NCI-H1417 (cell line): ENCODE measurements around the gene STAC.
"Not testable (repeated sequence)": the region's sequence is repeated elsewhere in the genome, so short reads cannot be mapped to it uniquely, and the experiment has no call there.

Experiments
- DNase-seq, 3 experiments: peaks; one replicate each; lab custom pipeline; 2025; lab: John Stamatoyannopoulos, UW

The STAC gene

DNA sequence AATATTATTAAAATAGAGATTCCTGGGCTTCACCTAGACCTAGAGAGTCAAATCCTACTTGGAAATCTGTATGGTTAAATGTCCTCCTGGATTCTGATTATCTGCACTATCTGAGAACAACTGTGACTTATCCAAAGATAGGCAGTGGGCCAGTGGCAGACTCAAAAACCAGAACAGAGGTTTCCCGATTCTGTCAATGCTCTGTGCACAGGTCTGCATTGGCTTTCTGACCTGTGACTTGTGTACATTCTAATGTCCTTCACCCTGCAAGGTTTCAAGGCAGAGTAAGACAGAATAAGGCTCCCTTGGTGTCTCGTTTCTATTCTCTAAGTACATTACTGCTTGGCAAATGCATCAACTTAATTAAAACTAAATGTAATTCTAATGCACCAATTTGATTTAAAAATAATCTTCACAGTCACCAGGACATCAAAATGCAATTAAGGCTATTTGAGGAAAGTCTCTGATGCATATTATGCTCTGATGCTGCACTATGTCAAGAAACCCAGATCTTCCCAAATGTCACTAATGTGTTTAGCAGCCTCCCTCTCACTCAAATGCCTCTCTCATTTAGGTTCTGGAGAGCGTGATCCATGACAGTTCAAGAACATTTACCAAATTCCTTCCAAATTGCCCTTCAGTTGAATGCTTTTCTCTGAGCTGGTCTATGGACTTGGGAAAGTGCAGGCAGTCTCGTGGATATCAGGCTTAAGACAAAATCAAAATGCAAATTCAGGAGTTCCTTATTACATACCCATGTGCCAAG is 140.1 kb downstream of the STAC start:
- no peak for DNase-seq

GRCh38 chr3:36521007-36521379 is 140.7 kb downstream of the STAC start:
- no peak for DNase-seq

DNA sequence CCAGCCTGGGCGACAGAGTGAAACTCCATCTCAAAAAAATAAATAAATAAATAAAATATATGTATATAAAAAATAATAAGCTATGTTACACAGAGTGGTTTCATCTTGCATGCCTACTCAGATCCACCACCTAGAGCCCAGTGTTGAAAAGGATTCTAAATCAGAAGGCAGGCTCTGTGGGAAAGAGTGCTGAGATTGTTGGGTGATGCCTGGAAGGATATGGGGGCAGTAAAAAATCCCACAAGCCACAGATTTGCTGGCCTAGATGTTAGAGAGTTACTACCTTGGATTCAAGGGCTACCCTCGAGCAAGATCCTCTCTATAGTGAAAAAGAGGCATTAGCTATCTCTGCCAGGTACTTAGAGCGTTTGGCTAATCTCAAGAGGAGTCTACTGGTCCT is 144.3 kb downstream of the STAC start:
- DNase-seq, result no peak

- peak in 1 of 3 experiments; percentile 9 for DNase-seq
These were observed 145.0 kb downstream of the STAC start for GRCh38 chr3:36525115-36525801.

GRCh38 chr3:36538136-36538749 is 157.9 kb downstream of the STAC start:
- DNase-seq, result no peak

GRCh38 chr3:36540888-36541518 is 160.7 kb downstream of the STAC start:
- peak; percentile 1 to 24 (median 5) for DNase-seq

DNA sequence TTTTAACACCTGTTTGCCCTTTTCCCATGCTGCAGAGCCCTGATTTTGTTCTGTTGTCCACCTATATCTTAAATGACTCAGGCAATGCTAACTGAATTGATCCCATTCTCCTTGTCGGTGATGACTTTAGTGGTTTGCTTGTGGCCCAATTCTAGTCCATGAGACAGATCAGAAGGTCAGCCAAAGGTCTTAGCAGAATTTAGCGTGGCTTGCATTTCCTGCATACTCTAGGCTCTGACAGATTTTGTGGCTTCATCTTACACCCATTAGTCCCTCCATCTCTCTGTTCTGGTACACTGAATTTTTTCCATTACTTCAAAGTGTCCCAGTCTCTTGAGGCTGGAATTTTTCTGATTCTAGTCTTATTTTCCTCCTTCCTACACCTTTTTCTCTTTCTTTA is 161.9 kb downstream of the STAC start:
- DNase-seq, result no peak

DNA sequence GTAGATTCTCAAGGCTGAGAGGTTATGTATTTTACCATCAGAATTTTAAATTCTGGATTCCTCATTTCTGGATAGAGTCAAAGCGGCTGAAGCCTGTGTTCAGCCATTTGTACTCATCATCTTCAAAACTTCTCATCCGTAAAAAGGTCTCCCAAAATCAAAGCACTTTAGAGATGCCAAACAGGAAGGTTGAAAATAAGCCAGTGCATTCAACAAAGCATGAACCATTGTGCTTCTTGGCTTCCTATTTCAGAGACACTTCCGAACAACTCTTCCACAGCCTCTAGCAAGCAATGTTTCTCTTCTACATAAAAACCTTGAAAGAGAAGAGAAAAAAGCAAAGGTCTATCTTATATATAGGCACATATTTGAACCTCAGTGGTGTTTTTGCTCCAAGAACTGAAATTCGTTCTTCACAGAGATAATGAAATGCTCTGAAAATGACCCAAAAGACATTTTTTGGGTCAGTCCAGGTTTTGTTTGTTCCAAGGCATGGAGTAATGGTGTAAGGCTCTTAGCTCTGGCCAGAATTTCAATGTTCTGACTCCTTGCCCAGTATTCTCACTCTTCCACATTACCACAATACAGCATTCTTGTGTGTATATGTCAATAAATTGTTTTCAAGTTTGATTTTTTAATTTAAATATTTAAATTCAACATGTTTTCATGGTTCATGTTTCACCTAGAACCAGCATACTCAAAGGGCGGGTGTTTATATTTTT is 163.1 kb downstream of the STAC start:
- no peak for DNase-seq

- no peak for DNase-seq
These were observed 165.9 kb downstream of the STAC start for GRCh38 chr3:36546226-36546625.

- no peak for DNase-seq
These were observed 168.4 kb downstream of the STAC start for GRCh38 chr3:36548712-36549111.

DNA sequence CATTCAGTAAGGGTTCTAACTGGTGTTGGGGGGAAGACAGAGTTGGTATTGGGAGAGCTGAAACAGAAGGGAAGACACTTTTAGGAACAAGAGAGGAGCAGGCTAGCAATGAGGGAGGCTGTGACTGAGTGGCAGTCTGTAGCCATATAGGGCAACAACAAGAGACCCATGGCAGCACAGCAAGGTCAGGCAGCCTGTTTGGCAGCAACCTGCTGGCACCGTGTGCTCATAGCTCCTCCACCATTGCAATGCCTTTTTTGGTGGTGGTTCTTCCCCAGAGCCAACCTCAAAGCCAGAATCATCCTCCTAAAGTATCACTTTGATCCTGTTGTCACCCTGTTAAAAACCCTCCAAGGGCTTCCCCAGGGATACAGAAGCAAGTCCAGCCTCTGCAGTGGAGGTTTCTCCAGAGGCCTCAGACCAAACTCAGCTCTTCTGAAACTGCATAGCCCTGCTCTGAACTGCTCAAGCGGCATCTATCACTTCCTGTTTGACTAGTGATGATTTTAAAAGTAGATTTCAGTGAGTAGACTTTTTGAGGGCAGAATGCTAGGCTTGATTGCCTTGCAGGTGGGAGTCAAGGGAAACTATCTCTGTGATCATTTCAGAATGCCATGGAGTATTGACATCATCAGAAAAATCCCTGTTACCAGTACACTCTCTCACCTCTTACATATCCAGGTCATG is 176.9 kb downstream of the STAC start:
- DNase-seq, result no peak

- DNase-seq, result no peak
These were observed 177.6 kb downstream of the STAC start for GRCh38 chr3:36557708-36558421.

DNA sequence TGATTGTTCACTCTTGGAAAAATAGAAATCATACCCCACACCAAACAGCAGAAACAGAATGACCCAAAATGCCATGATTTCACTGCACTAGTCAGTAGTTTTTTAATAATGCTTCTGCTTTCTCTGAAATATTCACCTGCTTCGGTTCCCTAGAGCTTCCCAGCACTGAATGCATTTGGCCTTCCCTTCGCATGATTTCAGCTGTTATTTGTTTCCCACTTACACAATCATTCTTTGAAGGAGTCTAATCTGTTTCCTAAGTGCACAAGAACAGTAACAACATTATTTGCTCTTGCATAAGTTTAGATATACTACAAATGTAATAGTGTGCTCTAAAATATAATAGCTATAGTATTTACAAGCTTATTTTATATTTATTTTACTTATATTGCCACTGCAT is 178.7 kb downstream of the STAC start:
- DNase-seq, result no peak

DNA sequence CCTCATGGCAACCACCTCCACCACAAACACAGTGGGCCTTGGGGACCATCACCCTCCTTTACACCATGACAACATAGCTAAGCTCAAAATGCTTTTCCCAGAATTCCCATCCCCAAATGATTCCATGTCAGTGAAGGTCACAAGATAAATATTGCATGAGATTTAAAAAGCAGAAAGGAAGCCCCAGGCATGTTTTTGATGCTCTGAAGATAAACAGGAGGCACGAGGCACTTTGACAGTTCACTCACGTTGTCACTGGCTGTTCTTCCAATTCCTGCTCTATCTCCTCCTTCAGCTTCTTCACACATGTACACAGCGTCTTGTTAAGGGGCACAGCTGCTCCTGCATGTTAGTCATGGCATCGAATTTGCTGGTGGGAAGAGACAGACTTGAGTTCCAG is 180.4 kb downstream of the STAC start:
- no peak for DNase-seq

DNA sequence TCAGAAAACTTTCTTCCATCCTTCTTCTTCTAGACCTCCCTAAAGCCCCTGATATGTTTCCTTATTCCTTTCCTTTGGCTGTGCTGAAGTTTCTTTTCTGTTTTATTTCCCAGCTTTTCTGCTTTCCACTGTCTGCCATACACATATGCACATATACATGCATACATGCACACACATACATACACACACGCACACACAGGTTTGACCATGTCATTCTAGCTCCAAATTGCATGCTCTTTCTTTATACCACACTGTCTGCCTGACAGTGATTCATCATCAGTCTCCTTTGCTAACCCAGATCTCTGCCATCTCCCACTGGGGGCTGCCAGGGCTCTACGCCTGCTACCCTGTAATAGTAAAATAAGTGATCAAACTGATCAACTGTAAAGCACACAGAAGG is 181.3 kb downstream of the STAC start:
- no peak for DNase-seq

GRCh38 chr3:36562945-36563344 is 182.6 kb downstream of the STAC start:
- DNase-seq, result no peak

GRCh38 chr3:36575241-36575640 is 194.9 kb downstream of the STAC start:
- DNase-seq, result no peak

GRCh38 chr3:36578418-36578817 is 198.1 kb downstream of the STAC start:
- DNase-seq, result not testable (repeated sequence)

- no peak for DNase-seq
These were observed 199.4 kb downstream of the STAC start for GRCh38 chr3:36579746-36580145.

GRCh38 chr3:36580716-36581115 is 200.4 kb downstream of the STAC start:
- no peak for DNase-seq

GRCh38 chr3:36591959-36592358 is 211.7 kb downstream of the STAC start:
- no peak for DNase-seq
